ENCODE measurements around the gene DLK2.
"Not testable (repeated sequence)": the region's sequence is repeated elsewhere in the genome, so short reads cannot be mapped to it uniquely, and the experiment has no call there.

Gene DLK2

GRCh38 chr6:43467265-43467664 is 11.9 kb upstream of the DLK2 start:
- not testable (repeated sequence) for H3K27me3 ChIP-seq (ENCODE audit: control insufficient read depth, insufficient read depth, low read length); H3K9me3 ChIP-seq (ENCODE audit: control insufficient read depth, insufficient read depth, low read depth, low read length); H3K27ac ChIP-seq (ENCODE audit: low read depth, low read length); H3K4me3 ChIP-seq (ENCODE audit: low read depth, low read length); H3K36me3 ChIP-seq (ENCODE audit: control insufficient read depth, insufficient read depth, low read length); H3K9ac ChIP-seq (ENCODE audit: low read length)
- peaks cover 19% of the 10 kb centered on the region for H3K4me1 ChIP-seq (ENCODE audit: control insufficient read depth, insufficient read depth, low read length)

- Histone ChIP-seq H3K9me3 (ENCODE audit: control insufficient read depth, insufficient read depth, low read depth, low read length) (no peaks in the 10 kb centered on the region), H3K4me1 (ENCODE audit: control insufficient read depth, insufficient read depth, low read length) (peaks cover 19% of the 10 kb centered on the region), H3K4me3 (ENCODE audit: low read depth, low read length) (no peak overlapping the region), H3K27ac (ENCODE audit: low read depth, low read length) (no peak overlapping the region), H3K9ac (ENCODE audit: low read length) (no peak overlapping the region), H3K27me3 (ENCODE audit: control insufficient read depth, insufficient read depth, low read length) (peaks cover 7% of the 10 kb centered on the region; the same call in 1 of the 2 replicates), H3K36me3 (ENCODE audit: control insufficient read depth, insufficient read depth, low read length) (no peaks in the 10 kb centered on the region)
These were observed 10.6 kb upstream of the DLK2 start for GRCh38 chr6:43465948-43466347.

- Histone ChIP-seq H3K27me3 (ENCODE audit: control insufficient read depth, insufficient read depth, low read length) (peaks cover 7% of the 10 kb centered on the region; the same call in 1 of the 2 replicates), H3K4me1 (ENCODE audit: control insufficient read depth, insufficient read depth, low read length) (peaks cover 12% of the 10 kb centered on the region), H3K9me3 (ENCODE audit: control insufficient read depth, insufficient read depth, low read depth, low read length) (no peaks in the 10 kb centered on the region), H3K27ac (ENCODE audit: low read depth, low read length) (no peak overlapping the region), H3K9ac (ENCODE audit: low read length) (no peak overlapping the region), H3K4me3 (ENCODE audit: low read depth, low read length) (no peak overlapping the region), H3K36me3 (ENCODE audit: control insufficient read depth, insufficient read depth, low read length) (no peaks in the 10 kb centered on the region)
These were observed 9.0 kb upstream of the DLK2 start for GRCh38 chr6:43464337-43464736.

DNA sequence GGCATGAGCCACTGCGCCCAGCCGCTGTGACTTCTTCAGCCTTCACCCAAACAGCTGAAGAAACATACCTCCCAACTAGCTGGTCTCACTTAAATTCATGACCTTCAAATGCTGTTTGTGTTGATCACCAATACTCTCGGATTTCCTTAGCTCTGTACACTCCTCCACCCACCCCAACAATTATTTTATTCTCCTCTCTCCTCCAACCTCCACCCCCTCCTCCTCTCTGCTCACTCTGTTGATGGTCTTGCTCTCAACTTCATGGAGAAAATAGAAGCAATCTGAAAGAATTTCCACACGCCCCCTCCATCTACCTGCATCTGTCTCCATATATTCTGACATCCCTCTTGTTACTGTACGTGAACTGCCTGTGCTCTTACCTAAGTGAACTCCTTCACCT is 6.6 kb upstream of the DLK2 start:
- H3K27ac ChIP-seq (ENCODE audit: low read depth, low read length): no peak overlapping the region
- no peaks in the 10 kb centered on the region for H3K36me3 ChIP-seq (ENCODE audit: control insufficient read depth, insufficient read depth, low read length)
- H3K27me3 ChIP-seq (ENCODE audit: control insufficient read depth, insufficient read depth, low read length): peaks cover 9% of the 10 kb centered on the region
- H3K9me3 ChIP-seq (ENCODE audit: control insufficient read depth, insufficient read depth, low read depth, low read length): no peaks in the 10 kb centered on the region
- no peaks in the 10 kb centered on the region for H3K4me1 ChIP-seq (ENCODE audit: control insufficient read depth, insufficient read depth, low read length)
- H3K4me3 ChIP-seq (ENCODE audit: low read depth, low read length): no peak overlapping the region
- no peak overlapping the region for H3K9ac ChIP-seq (ENCODE audit: low read length)

DNA sequence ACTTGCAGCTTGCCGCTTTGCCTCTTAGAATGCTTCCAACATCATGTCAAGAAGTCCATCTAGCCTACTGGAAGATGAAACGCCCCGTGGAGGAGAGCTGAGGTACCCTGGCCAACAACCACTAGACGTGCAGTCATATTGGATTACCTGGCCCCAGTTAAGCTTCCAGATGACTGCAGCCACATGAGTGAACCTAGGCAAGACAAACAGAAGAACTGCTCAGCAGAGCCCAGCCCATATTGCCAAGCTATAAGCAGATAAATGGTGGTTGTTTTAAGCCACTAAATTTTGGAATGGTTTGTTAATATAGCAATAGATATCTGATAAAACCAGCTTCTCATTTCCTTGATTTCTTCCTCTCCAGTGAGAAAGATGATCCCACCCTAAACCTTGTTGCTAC is 4.7 kb upstream of the DLK2 start:
- Histone ChIP-seq H3K9me3 (ENCODE audit: control insufficient read depth, insufficient read depth, low read depth, low read length) (no peaks in the 10 kb centered on the region), H3K4me3 (ENCODE audit: low read depth, low read length) (no peak overlapping the region), H3K27me3 (ENCODE audit: control insufficient read depth, insufficient read depth, low read length) (peaks cover 27% of the 10 kb centered on the region), H3K36me3 (ENCODE audit: control insufficient read depth, insufficient read depth, low read length) (no peaks in the 10 kb centered on the region), H3K4me1 (ENCODE audit: control insufficient read depth, insufficient read depth, low read length) (peaks cover 4% of the 10 kb centered on the region), H3K9ac (ENCODE audit: low read length) (no peak overlapping the region), H3K27ac (ENCODE audit: low read depth, low read length) (no peak overlapping the region)

- Histone ChIP-seq H3K9ac (ENCODE audit: low read length) (no peak overlapping the region), H3K4me1 (ENCODE audit: control insufficient read depth, insufficient read depth, low read length) (peaks cover 4% of the 10 kb centered on the region), H3K27ac (ENCODE audit: low read depth, low read length) (no peak overlapping the region), H3K27me3 (ENCODE audit: control insufficient read depth, insufficient read depth, low read length) (peaks cover 32% of the 10 kb centered on the region), H3K4me3 (ENCODE audit: low read depth, low read length) (no peak overlapping the region), H3K36me3 (ENCODE audit: control insufficient read depth, insufficient read depth, low read length) (no peaks in the 10 kb centered on the region), H3K9me3 (ENCODE audit: control insufficient read depth, insufficient read depth, low read depth, low read length) (no peaks in the 10 kb centered on the region)
These were observed 4.2 kb upstream of the DLK2 start for GRCh38 chr6:43459535-43459934.

GRCh38 chr6:43458154-43458553 is 2.8 kb upstream of the DLK2 start:
- not testable (repeated sequence) for H3K9ac ChIP-seq (ENCODE audit: low read length); H3K27ac ChIP-seq (ENCODE audit: low read depth, low read length); H3K4me1 ChIP-seq (ENCODE audit: control insufficient read depth, insufficient read depth, low read length); H3K9me3 ChIP-seq (ENCODE audit: control insufficient read depth, insufficient read depth, low read depth, low read length); H3K36me3 ChIP-seq (ENCODE audit: control insufficient read depth, insufficient read depth, low read length); H3K4me3 ChIP-seq (ENCODE audit: low read depth, low read length)
- H3K27me3 ChIP-seq (ENCODE audit: control insufficient read depth, insufficient read depth, low read length): peaks cover 32% of the 10 kb centered on the region

DNA sequence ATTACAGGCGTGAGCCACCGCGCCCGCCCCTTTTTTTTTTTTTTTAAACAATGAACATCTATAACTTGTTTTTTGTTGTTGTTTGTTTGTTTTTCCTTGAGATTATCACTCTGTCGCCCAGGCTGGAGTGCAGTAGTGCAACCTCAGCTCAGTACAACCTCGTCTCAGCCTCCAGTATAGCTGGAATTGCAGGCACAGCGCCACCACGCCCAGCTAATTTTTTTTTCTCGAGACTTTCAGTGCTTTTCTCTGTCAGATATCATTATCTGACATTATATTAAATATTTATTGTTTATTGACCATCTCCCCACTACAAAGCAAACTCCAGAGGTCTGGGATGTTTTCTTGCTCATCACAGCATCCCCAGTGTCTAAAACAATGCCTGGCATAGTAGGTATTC is 2.3 kb upstream of the DLK2 start:
- peaks cover 31% of the 10 kb centered on the region for H3K27me3 ChIP-seq (ENCODE audit: control insufficient read depth, insufficient read depth, low read length)
- H3K9ac ChIP-seq (ENCODE audit: low read length): no peak overlapping the region
- H3K27ac ChIP-seq (ENCODE audit: low read depth, low read length): no peak overlapping the region
- H3K36me3 ChIP-seq (ENCODE audit: control insufficient read depth, insufficient read depth, low read length): no peaks in the 10 kb centered on the region
- H3K9me3 ChIP-seq (ENCODE audit: control insufficient read depth, insufficient read depth, low read depth, low read length): no peaks in the 10 kb centered on the region
- H3K4me3 ChIP-seq (ENCODE audit: low read depth, low read length): no peak overlapping the region
- H3K4me1 ChIP-seq (ENCODE audit: control insufficient read depth, insufficient read depth, low read length): peaks cover 4% of the 10 kb centered on the region

DNA sequence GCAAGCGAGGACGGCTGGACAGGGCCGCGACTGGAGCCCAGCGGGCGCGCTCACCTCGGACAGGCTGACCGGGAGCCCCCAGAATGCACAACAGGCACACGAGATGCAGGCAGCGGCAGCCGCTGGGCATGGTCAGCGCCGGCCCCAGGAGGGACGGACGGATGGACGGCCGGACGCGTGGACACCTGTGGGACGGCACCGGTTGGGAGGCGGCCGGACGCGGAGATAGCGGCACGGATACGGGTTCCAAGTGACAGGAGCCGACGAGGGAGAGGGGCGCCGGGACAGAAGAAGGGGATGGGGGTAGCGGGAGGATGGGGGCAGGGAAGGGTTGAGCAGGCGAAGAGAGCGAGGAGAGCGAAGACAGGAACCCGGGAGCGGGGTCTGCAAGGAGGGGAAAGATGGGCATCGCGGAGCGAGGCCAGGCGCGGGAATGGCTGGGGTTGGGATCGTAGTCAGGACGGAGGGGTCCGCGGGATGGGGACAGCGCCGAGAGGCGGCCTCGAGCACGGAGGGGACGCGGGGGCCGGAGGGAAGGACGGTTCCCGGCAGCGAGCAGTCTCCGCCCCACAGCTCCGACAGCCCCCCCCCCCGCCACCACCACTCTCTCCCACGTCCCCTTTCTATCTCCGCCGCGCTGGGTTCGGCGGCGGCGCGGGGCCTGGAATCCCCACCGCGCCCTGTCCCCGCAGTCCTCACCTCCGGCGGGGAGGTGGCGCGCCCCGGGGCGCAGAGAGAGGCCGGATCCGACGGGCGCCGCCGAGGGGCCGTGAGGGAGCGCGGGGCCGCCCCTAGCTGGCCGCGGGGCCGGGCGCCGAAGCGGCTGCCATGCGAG is 435 bp downstream of the DLK2 start:
- peak overlapping the region; percentile 70 for H3K4me3 ChIP-seq (ENCODE audit: low read depth, low read length)
- no peak overlapping the region for H3K27ac ChIP-seq (ENCODE audit: low read depth, low read length)
- H3K9me3 ChIP-seq (ENCODE audit: control insufficient read depth, insufficient read depth, low read depth, low read length): no peaks in the 10 kb centered on the region
- H3K36me3 ChIP-seq (ENCODE audit: control insufficient read depth, insufficient read depth, low read length): peaks cover 21% of the 10 kb centered on the region
- no peak overlapping the region for H3K9ac ChIP-seq (ENCODE audit: low read length)
- peaks cover 4% of the 10 kb centered on the region for H3K4me1 ChIP-seq (ENCODE audit: control insufficient read depth, insufficient read depth, low read length)
- H3K27me3 ChIP-seq (ENCODE audit: control insufficient read depth, insufficient read depth, low read length): peaks cover 25% of the 10 kb centered on the region

- Histone ChIP-seq H3K4me1 (ENCODE audit: control insufficient read depth, insufficient read depth, low read length) (peaks cover 4% of the 10 kb centered on the region), H3K9me3 (ENCODE audit: control insufficient read depth, insufficient read depth, low read depth, low read length) (no peaks in the 10 kb centered on the region), H3K27me3 (ENCODE audit: control insufficient read depth, insufficient read depth, low read length) (peaks cover 25% of the 10 kb centered on the region), H3K36me3 (ENCODE audit: control insufficient read depth, insufficient read depth, low read length) (peaks cover 27% of the 10 kb centered on the region), H3K27ac (ENCODE audit: low read depth, low read length) (no peak overlapping the region), H3K4me3 (ENCODE audit: low read depth, low read length) (peak overlapping the region; percentile 70), H3K9ac (ENCODE audit: low read length) (no peak overlapping the region)
These were observed 1.1 kb downstream of the DLK2 start for GRCh38 chr6:43454290-43454695.

DNA sequence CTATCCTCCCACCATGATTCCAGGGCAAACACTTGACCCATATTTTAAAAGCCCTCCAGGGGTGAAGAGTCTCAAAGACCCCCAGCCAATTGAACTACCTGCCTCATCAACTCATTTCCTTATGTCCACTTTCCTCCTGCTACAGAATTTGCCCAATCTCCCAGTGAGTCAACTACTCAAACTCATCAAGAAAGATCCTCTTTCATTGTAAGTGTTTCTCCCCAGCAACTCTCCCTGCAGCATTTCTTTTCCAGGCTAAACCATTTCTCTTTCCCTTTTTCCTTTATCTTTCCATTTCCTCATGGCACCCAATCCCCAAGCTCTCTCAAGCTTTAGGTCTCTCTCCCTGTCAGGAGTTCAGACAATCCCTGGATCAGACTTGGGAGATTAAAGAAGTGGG is 1.5 kb downstream of the DLK2 start:
- H3K4me1 ChIP-seq (ENCODE audit: control insufficient read depth, insufficient read depth, low read length): peaks cover 4% of the 10 kb centered on the region

More for the DNA sequence above, 1.5 kb downstream of the DLK2 start:
- Histone ChIP-seq H3K4me3 (ENCODE audit: low read depth, low read length) (no peak overlapping the region), H3K36me3 (ENCODE audit: control insufficient read depth, insufficient read depth, low read length) (peaks cover 30% of the 10 kb centered on the region), H3K27ac (ENCODE audit: low read depth, low read length) (no peak overlapping the region), H3K27me3 (ENCODE audit: control insufficient read depth, insufficient read depth, low read length) (peaks cover 25% of the 10 kb centered on the region), H3K9ac (ENCODE audit: low read length) (no peak overlapping the region), H3K9me3 (ENCODE audit: control insufficient read depth, insufficient read depth, low read depth, low read length) (no peaks in the 10 kb centered on the region)
